Gastrocnemius medialis (tissue), 4 donors: Measurements from ENCODE around the gene CTSS. TPM values are rescaled to one million over a fixed set of nuclear protein-coding genes. Genes with fewer than 3 reads are reported as not detected.

Experiments used
- ATAC-seq, 2 donors: fragments of 150-250 bp; one replicate each; pipeline ENCODE4 v1.9.1; 2016
- DNase-seq, 2 donors: peaks; one replicate each; pipeline ENCODE4 v3.0.0-alpha.2; 2019
- H3K27ac ChIP-seq, 4 donors: fragments of 200-600 bp; sonication (generic); 1 replicate in 1 of 4; 2 replicates in 3 of 4; pipeline ENCODE4 v1.5.1; 2016 to 2018; ENCODE audit warnings: mild to moderate bottlenecking in 2 of 4, moderate library complexity in 1 of 4
- H3K27me3 ChIP-seq, 3 donors: fragments of 200-600 bp; sonication (generic) in 2 of 3; 1 replicate in 1 of 3; 2 replicates in 2 of 3; pipeline versions ENCODE4 v1.5.1 to v1.6.0; 2016 to 2019; ENCODE audit warnings: mild to moderate bottlenecking in 1 of 3, moderate library complexity in 1 of 3
- H3K36me3 ChIP-seq, 2 donors: fragments of 200-600 bp; sonication (generic) in 1 of 2; one replicate each; pipeline ENCODE4 v1.5.1; 2017 to 2018
- H3K4me1 ChIP-seq, 2 donors: fragments of 200-600 bp; sonication (generic) in 1 of 2; one replicate each; pipeline ENCODE4 v1.5.1; 2016 to 2017; ENCODE audit warnings: mild to moderate bottlenecking in 2 of 2
- H3K4me3 ChIP-seq, 4 donors: fragments of 200-600 bp; sonication (generic) in 3 of 4; 1 replicate in 1 of 4; 2 replicates in 3 of 4; pipeline ENCODE4 v1.5.1; 2016 to 2019; ENCODE audit warnings: mild to moderate bottlenecking in 2 of 4
- H3K9me3 ChIP-seq, 3 donors: fragments of 200-600 bp; sonication (generic) in 2 of 3; 1 replicate in 1 of 3; 2 replicates in 2 of 3; pipeline ENCODE4 v1.5.1; 2016 to 2019
- CTCF ChIP-seq, 5 experiments: fragments of 450-650 bp in 3 of 5; fragments of 200-600 bp in 2 of 5; sonication (generic) in 2 of 5; IDR thresholded peaks in 4 of 5; conservative IDR thresholded peaks in 1 of 5; 1 replicate in 4 of 5; 2 replicates in 1 of 5; pipeline ENCODE4 v1.5.1; 2016 to 2019; ENCODE audit warnings: antibody characterized with exemption in 5 of 5, mild to moderate bottlenecking in 3 of 5, moderate library complexity in 3 of 5
- POLR2A ChIP-seq, 2 donors: fragments of 450-650 bp; IDR thresholded peaks; one replicate each; pipeline ENCODE4 v1.6.1; 2017; ENCODE audit warnings: antibody characterized with exemption in 2 of 2, mild to moderate bottlenecking in 2 of 2, moderate library complexity in 2 of 2
- in situ Hi-C, 4 donors: fragments of 200-750 bp; cut with MboI; loops; one replicate each; pipeline versions ENCODE4 v1.15.0 to v1.8.0; 2017; ENCODE audit warnings: low sequenced_read_pairs in 4 of 4
- intact Hi-C: fragments of 100-400 bp; cut with DNase I; formaldehyde crosslinking; loops from one replicate; pipeline ENCODE4 v1.15.1; 2023; ENCODE audit warnings: low total_unique reads
- total RNA-seq, 4 donors: library from RNA; depleted of rRNA; stranded (reverse); fragments of >200 nt; gene quantifications; one replicate each; pipeline versions ENCODE4 v1.1.0 to v1.2.3, GENCODE V29; 2016

Gene CTSS
- total RNA-seq, 4 donors from 2014 or later = 5.8 to 11.7 (median 10.6) TPM

- H3K4me1 ChIP-seq = peaks cover 0 to 2% of the 10 kb centered on the region in 2 donors
- intact Hi-C loops = no loop called here
- H3K4me3 ChIP-seq = no peak overlapping the region
- no peaks in the 10 kb centered on the region for H3K27me3 ChIP-seq
- DNase-seq = no peak
- H3K27ac ChIP-seq = no peak overlapping the region
- in situ Hi-C loops = no loop called here
- TF ChIP-seq POLR2A (IDR thresholded peaks at IDR 0.05) = no peak
- no peak for TF ChIP-seq CTCF (IDR thresholded peaks at IDR 0.05 in 4 of 5, conservative IDR thresholded peaks at IDR 0.05 in 1 of 5)
- no peaks in the 10 kb centered on the region for H3K9me3 ChIP-seq
- peaks cover 0 to 21% of the 10 kb centered on the region in 2 donors for H3K36me3 ChIP-seq
- ATAC-seq = no peak
Observed at GRCh38 chr1:150683914-150684313, 81.7 kb downstream of the CTSS start.

Other genes with a start within 250 kb of the CTSS start
- gene ADAMTSL4, start 216.4 kb downstream of the CTSS start, total RNA-seq = 10 to 100 TPM in 2 of 4 donors, 1 to 10 TPM in 2; 5.6 to 30.0 (median 10.7) TPM
- 100 to 1,000 TPM; 136 to 199 (median 176) TPM for gene MCL1, start 186.2 kb downstream of the CTSS start, total RNA-seq
- 100 to 1,000 TPM; 164 to 302 (median 219) TPM for gene ENSA, start 136.2 kb downstream of the CTSS start, total RNA-seq
- gene GOLPH3L, start 68.6 kb downstream of the CTSS start, total RNA-seq = 10 to 100 TPM in 3 of 4 donors, 1 to 10 TPM in 1; 9.8 to 18.6 (median 15.7) TPM
- under 1 TPM in 1 of 4 donors, not detected in 3; 0.36 TPM for gene HORMAD1, start 44.9 kb downstream of the CTSS start, total RNA-seq
- 10 to 100 TPM in 3 of 4 donors, 1 to 10 TPM in 1; 8.4 to 20.2 (median 17.7) TPM for gene CTSK, start 42.5 kb upstream of the CTSS start, total RNA-seq
- 10 to 100 TPM; 35.3 to 74.3 (median 44.7) TPM for gene ARNT, start 110.8 kb upstream of the CTSS start, total RNA-seq
- not detected for gene CTXND2, start 121.4 kb upstream of the CTSS start, total RNA-seq
- gene SETDB1, start 160.6 kb upstream of the CTSS start, total RNA-seq = 10 to 100 TPM; 13.7 to 20.8 (median 17.3) TPM
- 10 to 100 TPM; 15.0 to 29.1 (median 24.0) TPM for gene CERS2, start 209.1 kb upstream of the CTSS start, total RNA-seq
- not detected for gene ANXA9, start 216.5 kb upstream of the CTSS start, total RNA-seq
- gene MINDY1, start 241.1 kb upstream of the CTSS start, total RNA-seq = 10 to 100 TPM; 13.4 to 22.8 (median 19.7) TPM
- 10 to 100 TPM; 24.0 to 35.6 (median 29.1) TPM for gene PRUNE1, start 242.7 kb upstream of the CTSS start, total RNA-seq